Nucleus accumbens (tissue), 56 donors: ENCODE data around the gene PPP1R13B.

ENCODE experiments used
- DNase-seq, 56 donors: peaks; one replicate each; lab custom pipeline; 2025; lab: John Stamatoyannopoulos, UW

PPP1R13B gene

DNA sequence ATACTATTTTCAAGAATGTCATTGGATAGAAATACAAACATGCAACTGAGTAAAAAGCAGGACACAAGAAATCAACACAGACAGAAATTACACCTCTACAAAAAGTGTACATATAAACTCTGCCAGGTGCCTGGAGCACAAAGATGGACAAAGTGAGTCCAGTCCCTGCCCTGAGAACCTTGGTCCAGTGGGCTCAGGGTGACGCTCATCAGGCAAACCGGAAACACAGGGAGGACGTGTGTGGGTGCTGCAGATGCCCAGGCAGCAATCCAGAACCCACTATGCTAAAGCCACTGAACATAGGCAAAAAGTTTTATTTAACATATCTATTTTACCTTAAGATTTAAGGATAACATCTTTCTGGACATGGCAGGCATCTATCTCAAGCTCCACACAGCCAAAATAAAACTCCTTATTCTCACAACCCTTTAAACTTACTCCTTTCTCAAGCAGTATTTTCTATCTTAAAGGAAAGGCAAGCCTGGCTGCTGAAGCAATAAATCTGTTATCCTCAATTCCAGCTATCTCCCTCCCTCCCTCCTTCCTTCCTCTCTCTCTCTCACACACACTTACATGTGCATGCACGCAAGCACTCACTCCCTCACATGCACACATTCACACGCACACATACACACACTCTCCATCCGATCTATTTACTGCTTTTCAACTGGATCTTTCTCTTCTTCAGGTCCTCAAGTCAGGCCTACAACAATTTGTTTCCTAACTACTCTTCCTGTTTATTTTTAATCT lies 10.2 kb downstream of the PPP1R13B start:
- DNase-seq: no peak

DNA sequence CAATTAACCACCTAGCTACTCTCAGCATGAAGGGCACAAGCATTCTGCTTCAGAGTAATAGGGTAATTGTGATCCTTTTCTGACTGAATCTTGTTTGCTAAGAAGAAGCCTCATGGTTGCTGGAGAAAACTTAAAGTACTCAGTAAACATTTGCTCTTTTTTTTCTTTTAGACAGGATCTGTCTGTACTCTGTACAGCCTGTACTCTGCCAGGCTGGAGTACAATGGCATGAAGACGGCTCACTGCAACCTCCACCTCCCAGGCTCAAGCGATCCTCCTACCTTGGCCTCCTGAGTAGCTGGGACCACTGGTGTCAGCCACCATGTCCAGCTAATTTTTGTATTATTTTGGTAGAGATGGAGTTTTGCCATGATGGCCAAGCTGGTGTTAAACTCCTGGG lies 12.4 kb downstream of the PPP1R13B start:
- DNase-seq: no peak

DNA sequence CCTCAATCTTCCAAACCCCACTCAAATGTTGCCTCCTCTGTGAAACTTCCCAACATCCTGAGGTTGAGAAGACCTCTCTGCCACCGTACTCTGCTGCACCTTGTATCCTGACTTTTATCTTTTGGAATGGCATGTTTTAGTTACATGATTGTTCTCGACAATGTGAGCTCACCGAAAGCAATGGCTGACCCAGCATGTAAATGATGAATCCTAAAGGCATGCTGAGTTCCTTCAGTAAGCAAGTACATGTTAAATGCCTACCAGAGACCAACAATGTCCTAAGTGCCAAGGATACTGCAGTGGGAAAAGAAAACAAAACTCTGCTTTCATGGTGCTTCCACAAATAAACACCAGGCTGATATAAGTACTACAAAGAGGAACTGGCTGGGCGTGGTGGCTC lies 13.7 kb downstream of the PPP1R13B start:
- no peak for DNase-seq

DNA sequence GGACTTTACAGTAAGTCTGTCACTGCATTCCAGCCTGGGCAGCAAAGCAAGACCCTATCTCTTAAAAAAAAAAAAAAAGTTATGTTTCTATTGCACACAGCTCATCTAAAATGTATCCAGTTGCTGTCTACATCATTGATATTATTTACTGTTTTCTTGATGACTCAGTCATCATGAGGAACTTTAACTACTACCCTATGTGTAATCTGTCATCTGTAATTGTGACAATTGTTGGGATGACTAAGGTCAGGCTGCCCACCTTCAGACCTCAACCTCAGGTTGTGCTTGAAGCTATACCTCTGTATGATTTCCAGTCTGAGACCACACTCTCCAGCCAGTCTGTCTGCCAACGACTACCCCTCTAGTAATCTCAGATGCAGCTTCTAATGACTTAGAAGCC lies 15.3 kb downstream of the PPP1R13B start:
- no peak for DNase-seq

DNA sequence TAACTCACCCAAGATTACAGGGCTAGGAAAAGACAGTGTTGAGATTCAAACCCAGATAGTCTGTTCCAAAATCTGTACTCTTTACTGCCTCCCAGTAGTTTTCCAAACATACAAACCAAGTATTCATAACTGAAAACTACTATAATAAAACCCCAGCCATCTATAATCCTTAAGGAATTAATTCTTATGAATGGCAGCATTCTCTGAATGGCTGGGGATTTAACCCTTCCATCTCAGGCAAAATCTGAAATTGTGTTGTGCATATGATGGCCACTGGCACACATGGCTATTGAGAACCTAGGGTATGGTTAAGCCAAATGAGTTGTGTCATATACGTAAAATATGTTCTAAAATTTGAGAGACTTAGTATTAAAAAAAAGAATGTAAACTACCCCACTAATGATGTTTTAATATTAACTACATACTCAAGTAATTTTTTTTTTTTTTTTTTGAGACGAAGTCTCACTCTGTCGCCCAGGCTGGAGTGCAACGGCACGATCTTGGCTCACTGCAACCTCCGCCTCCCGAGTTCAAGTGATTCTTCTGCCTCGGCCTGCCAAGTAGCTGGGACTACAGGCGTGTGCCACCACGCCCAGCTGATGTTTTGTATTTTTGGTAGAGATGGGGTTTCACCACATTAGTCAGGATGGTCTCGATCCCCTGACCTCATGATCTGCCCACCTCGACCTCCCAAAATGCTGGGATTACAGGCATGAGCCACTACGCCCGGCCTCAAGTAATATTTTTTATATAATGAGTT lies 16.7 kb downstream of the PPP1R13B start:
- DNase-seq: no peak

- no peak for DNase-seq
Observed at GRCh38 chr14:103828315-103828967, 18.9 kb downstream of the PPP1R13B start.

GRCh38 chr14:103825101-103825500 lies 22.3 kb downstream of the PPP1R13B start:
- DNase-seq: no peak

- no peak for DNase-seq
Observed at GRCh38 chr14:103820908-103821307, 26.5 kb downstream of the PPP1R13B start.

DNA sequence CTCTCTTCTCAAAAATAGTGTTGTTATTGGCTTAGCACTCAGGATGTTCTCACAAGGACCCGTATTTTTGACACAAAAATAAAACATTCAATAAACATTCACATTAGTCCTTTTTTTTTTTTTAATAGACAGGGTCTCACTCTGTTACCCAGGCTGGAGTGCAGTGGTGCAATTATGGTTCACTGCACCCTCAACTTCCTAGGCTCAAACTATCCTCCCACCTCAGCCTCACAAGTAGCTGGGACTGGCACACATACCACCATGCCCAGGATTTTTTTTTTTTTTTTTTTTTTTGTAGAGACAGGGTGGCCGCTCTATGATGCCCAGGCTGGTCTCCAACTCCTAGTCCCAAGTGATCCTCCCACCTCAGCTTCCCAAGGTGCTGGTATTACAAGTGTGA lies 27.0 kb downstream of the PPP1R13B start:
- no peak for DNase-seq

- DNase-seq: no peak
Observed at GRCh38 chr14:103819503-103820307, 27.7 kb downstream of the PPP1R13B start.

GRCh38 chr14:103818870-103819269 lies 28.5 kb downstream of the PPP1R13B start:
- no peak for DNase-seq

GRCh38 chr14:103818422-103818821 lies 29.0 kb downstream of the PPP1R13B start:
- DNase-seq: no peak

DNA sequence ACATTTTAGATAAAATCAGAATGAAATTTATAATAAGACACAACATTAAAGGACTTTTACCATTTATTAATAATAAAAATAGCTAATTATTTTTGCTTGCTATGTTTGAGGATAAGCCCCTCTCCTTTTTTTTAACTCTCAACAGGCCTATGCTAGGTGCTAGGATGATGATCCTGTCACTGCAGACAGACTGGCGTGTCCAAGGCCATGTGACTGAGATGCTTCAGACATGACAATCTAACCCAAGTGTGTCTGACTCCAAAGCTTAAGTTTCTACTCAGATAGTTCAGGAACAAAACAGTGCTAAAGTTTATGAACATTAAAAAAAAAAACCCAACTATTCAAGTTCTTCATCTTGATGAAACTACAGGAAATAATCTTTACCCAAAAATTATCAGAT lies 29.8 kb downstream of the PPP1R13B start:
- no peak for DNase-seq

DNA sequence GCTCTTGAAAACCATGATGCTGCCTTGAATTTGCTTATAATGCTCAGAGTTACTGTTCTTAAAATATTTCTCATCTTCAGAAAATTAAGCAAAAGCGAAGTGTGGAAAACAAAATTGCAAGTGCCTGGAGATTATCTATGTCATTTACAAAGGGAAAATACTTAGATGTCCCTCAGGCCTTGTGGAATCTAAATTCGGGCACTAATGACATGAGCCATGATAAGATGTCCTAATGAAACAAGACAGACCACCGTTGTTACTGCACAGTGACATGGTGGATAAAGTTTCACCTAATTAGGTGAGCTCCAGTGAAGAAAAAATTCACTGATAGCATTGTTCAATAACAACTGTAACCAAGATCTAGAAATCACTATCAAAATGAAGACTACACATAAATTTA lies 30.4 kb downstream of the PPP1R13B start:
- DNase-seq: no peak

GRCh38 chr14:103815253-103815652 lies 32.1 kb downstream of the PPP1R13B start:
- DNase-seq: no peak

GRCh38 chr14:103811189-103811588 lies 36.2 kb downstream of the PPP1R13B start:
- no peak for DNase-seq

- peak in 43 of 56 donors; percentile 2 to 74 (median 23) for DNase-seq
Observed at GRCh38 chr14:103808403-103809001, 38.9 kb downstream of the PPP1R13B start.

DNA sequence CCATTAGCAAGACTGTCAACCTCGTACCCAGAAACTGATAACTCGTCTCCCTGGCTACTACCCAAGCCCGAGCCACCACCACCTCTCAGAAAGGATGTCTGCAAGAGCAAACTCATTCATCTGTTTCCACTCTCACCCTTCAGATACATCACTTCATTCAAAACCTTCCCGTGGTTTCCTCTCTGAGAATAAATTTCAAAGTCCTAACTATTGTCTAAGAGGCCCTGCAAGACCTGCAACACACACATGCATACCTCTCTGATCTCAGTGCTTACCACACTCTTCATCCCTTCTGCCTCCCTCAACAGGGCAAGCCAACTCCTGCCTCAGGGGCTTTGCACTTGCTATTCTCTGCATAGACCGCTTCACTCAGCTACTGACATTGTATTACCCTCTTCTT lies 40.6 kb downstream of the PPP1R13B start:
- no peak for DNase-seq

DNA sequence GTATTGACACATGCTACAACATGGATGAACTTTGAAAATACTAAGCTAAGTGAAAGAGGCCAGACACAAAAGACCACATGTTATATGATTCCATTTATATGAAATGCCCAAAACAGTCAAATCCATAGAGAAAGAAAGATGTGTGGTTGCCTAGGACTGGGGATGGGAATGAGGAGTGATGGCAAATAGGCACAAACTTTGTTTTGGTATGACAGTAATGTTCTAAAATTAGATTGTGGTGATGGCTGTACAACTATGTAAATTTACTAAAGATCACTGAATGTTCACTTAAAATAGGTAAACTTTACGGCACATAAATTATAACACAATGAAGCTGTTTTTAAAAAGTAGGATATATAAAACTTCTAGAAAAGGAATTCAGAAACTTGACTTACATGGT lies 41.7 kb downstream of the PPP1R13B start:
- no peak for DNase-seq

DNA sequence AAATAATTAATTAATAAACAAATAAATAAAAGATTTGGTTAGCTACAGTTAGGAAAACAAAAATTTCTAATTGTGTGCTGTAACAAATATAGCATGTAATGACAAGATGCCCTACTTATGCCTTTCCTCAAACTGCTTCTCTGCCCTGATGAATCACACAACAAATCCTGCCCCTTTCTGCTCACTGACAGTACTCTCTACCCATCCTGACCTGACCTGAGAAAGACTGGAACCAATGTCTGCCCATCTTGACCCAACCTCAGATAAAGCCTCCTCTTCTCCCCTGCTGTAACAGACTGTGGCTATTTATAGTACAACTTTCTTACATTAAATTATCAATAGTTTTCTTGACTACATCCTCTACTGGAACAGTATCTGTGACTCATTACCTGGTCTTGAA lies 43.7 kb downstream of the PPP1R13B start:
- no peak for DNase-seq
